ENCODE data around the gene TPCN1. TPM values are rescaled to one million over a fixed set of nuclear protein-coding genes. Genes with fewer than 3 reads are reported as not detected.

The TPCN1 gene
- total RNA-seq, 1 donor from 2014 or later, result 37.1 TPM

- DNase-seq (ENCODE audit: low spot score), result no peak
Observed at GRCh38 chr12:113222730-113223531, 1.7 kb downstream of the TPCN1 start.

GRCh38 chr12:113224955-113225354 lies 3.7 kb downstream of the TPCN1 start:
- no peak for DNase-seq (ENCODE audit: low spot score)

GRCh38 chr12:113226696-113227568 lies 5.7 kb downstream of the TPCN1 start:
- DNase-seq (ENCODE audit: low spot score), result no peak

GRCh38 chr12:113227686-113228391 lies 6.6 kb downstream of the TPCN1 start:
- no peak for DNase-seq (ENCODE audit: low spot score)

- DNase-seq (ENCODE audit: low spot score), result no peak
Observed at GRCh38 chr12:113228394-113229028, 7.2 kb downstream of the TPCN1 start.

- DNase-seq (ENCODE audit: low spot score), result no peak
Observed at GRCh38 chr12:113230315-113231234, 9.3 kb downstream of the TPCN1 start.

- DNase-seq (ENCODE audit: low spot score), result no peak
Observed at GRCh38 chr12:113231235-113232088, 10.2 kb downstream of the TPCN1 start.

- DNase-seq (ENCODE audit: low spot score), result no peak
Observed at GRCh38 chr12:113232089-113232839, 11.0 kb downstream of the TPCN1 start.

GRCh38 chr12:113232840-113233585 lies 11.7 kb downstream of the TPCN1 start:
- DNase-seq (ENCODE audit: low spot score), result no peak

- no peak for DNase-seq (ENCODE audit: low spot score)
Observed at GRCh38 chr12:113233967-113234366, 12.7 kb downstream of the TPCN1 start.

GRCh38 chr12:113234483-113234882 lies 13.2 kb downstream of the TPCN1 start:
- no peak for DNase-seq (ENCODE audit: low spot score)

GRCh38 chr12:113235976-113236375 lies 14.7 kb downstream of the TPCN1 start:
- peak; percentile 69 for DNase-seq (ENCODE audit: low spot score)

- peak; percentile 64 for DNase-seq (ENCODE audit: low spot score)
Observed at GRCh38 chr12:113236539-113237399, 15.5 kb downstream of the TPCN1 start.

GRCh38 chr12:113237748-113238147 lies 16.5 kb downstream of the TPCN1 start:
- DNase-seq (ENCODE audit: low spot score), result no peak

- DNase-seq (ENCODE audit: low spot score), result no peak
Observed at GRCh38 chr12:113238309-113238708, 17.0 kb downstream of the TPCN1 start.

- no peak for DNase-seq (ENCODE audit: low spot score)
Observed at GRCh38 chr12:113239288-113239771, 18.1 kb downstream of the TPCN1 start.
